ENCODE data around the gene AMER3. TPM values are rescaled to one million over a fixed set of nuclear protein-coding genes. Genes with fewer than 3 reads are reported as not detected.

The AMER3 gene
- total RNA-seq, 1 donor from 2014 or later: 1.4 TPM

DNA sequence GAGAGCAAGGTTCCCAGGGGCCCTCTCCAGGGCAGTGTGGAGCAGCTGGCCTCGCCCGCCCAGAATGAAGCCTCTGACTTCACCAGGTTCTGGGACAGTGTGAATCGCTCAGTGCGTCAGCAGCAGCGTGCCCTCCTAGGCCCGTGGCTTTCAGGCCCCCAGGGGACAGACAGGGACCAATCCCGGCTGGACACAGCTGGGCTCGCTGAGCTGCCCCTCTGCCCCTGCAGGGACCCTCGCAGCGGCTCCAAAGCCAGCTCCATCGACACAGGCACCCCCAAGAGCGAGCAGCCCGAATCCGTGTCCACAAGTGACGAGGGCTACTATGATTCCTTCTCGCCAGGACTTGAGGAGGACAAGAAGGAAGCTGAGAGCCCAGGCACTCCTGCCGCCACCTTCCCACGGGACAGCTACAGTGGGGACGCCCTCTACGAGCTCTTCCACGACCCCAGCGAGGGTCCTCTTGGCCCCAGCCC is 7.6 kb downstream of the AMER3 start:
- no peak for DNase-seq (ENCODE audit: low read depth, low spot score)
- H3K36me3 Mint-ChIP-seq (ENCODE audit: low read depth): no peaks in the 10 kb centered on the region
- H3K4me1 Mint-ChIP-seq: no peaks in the 10 kb centered on the region
- no peaks in the 10 kb centered on the region for H3K9me3 Mint-ChIP-seq
- no peak overlapping the region for H3K27ac Mint-ChIP-seq (ENCODE audit: unreplicated experiment)
- TF ChIP-seq, protein P1, sequence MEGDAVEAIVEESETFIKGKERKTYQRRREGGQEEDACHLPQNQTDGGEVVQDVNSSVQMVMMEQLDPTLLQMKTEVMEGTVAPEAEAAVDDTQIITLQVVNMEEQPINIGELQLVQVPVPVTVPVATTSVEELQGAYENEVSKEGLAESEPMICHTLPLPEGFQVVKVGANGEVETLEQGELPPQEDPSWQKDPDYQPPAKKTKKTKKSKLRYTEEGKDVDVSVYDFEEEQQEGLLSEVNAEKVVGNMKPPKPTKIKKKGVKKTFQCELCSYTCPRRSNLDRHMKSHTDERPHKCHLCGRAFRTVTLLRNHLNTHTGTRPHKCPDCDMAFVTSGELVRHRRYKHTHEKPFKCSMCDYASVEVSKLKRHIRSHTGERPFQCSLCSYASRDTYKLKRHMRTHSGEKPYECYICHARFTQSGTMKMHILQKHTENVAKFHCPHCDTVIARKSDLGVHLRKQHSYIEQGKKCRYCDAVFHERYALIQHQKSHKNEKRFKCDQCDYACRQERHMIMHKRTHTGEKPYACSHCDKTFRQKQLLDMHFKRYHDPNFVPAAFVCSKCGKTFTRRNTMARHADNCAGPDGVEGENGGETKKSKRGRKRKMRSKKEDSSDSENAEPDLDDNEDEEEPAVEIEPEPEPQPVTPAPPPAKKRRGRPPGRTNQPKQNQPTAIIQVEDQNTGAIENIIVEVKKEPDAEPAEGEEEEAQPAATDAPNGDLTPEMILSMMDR (conservative IDR thresholded peaks at IDR 0.05): no peak
- H3K4me3 Mint-ChIP-seq: no peak overlapping the region
- peaks cover 38% of the 10 kb centered on the region for H3K27me3 Mint-ChIP-seq (ENCODE audit: low read depth)

DNA sequence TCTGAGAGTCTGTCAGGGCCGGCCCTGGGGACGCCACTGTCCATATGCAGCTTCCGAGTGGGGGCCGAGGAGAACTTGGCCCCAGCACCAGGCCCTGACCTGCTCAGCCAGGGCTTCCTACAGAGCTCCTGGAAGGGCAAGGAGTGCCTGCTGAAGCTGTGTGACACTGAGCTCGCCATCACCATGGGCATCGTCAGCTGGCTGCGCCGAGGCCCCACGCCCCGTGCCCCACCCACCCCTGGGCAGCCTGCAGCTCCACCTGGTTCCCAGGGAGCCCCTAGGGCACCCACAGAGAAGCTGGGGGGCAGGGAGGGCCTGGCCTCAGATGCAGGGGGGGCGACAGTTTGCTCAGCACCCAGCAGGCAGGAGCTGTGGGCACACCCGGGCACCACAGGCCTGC is 8.1 kb downstream of the AMER3 start:
- Mint-ChIP-seq H3K4me3 (no peak overlapping the region), H3K9me3 (no peaks in the 10 kb centered on the region), H3K27me3 (ENCODE audit: low read depth) (peaks cover 33% of the 10 kb centered on the region), H3K36me3 (ENCODE audit: low read depth) (no peaks in the 10 kb centered on the region), H3K27ac (ENCODE audit: unreplicated experiment) (no peak overlapping the region), H3K4me1 (no peaks in the 10 kb centered on the region)
- no peak for DNase-seq (ENCODE audit: low read depth, low spot score)
- TF ChIP-seq, protein P1 (conservative IDR thresholded peaks at IDR 0.05): no peak

DNA sequence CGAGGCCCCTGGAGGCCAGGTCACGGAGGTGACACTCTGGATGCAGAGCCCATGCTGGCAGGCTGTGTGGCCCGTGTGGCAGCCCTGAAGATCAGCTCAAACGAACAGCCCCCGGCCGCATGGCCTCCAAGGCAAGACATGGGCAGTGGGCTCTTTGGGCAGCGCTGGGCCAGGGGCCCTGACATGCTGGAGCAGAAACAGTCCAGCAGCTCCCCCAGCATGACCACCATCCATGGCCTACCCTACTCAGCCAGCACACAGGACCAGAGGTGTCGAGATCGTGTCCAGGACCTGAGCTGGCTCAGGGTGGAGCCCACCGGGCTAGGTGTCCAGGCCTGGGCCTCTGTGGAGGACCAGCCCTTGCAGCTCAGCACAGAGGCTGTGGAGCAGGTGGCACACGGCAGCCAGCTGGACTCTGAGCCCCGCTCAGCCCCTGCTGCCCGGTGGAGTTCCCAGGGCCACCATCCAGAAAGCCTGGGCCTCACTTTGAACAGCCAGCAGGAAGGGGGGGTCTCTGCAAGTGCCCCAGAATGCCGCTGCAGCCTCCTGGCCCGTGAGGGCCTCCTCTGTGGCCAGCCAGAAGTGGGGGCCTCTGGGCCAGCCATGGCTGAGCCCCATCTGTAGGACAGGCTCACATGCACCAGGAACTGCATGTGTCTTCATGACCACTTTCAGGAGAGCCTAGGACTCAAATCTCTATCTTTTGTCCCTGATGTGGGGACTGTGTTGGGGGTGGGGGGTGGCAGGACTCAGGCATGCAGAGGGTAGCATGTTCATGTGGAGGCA is 8.9 kb downstream of the AMER3 start:
- H3K36me3 Mint-ChIP-seq (ENCODE audit: low read depth): no peaks in the 10 kb centered on the region
- DNase-seq (ENCODE audit: low read depth, low spot score): no peak
- H3K9me3 Mint-ChIP-seq: no peaks in the 10 kb centered on the region
- TF ChIP-seq, protein P1 (conservative IDR thresholded peaks at IDR 0.05): no peak
- H3K4me1 Mint-ChIP-seq: no peaks in the 10 kb centered on the region
- H3K27me3 Mint-ChIP-seq (ENCODE audit: low read depth): peaks cover 25% of the 10 kb centered on the region
- H3K4me3 Mint-ChIP-seq: no peak overlapping the region
- H3K27ac Mint-ChIP-seq (ENCODE audit: unreplicated experiment): no peak overlapping the region

DNA sequence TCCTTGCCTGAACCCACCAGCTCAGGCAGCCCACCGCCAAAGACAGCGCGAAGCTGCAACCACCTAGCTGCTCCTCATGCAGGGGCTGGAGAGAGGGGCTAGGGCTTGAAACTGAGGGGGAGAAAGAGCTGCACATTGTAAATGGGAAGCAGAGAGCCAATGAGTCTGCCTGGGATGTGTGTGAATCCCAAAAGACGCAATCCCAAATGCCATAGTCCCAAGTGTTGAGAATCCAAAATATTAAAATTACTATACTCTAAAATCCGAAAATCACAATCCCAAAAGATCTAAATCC is 9.4 kb downstream of the AMER3 start:
- TF ChIP-seq, protein P1 (conservative IDR thresholded peaks at IDR 0.05): no peak
- Mint-ChIP-seq H3K4me1 (no peaks in the 10 kb centered on the region), H3K9me3 (no peaks in the 10 kb centered on the region), H3K27me3 (ENCODE audit: low read depth) (peaks cover 20% of the 10 kb centered on the region), H3K36me3 (ENCODE audit: low read depth) (no peaks in the 10 kb centered on the region), H3K27ac (ENCODE audit: unreplicated experiment) (no peak overlapping the region), H3K4me3 (no peak overlapping the region)
- no peak for DNase-seq (ENCODE audit: low read depth, low spot score)

DNA sequence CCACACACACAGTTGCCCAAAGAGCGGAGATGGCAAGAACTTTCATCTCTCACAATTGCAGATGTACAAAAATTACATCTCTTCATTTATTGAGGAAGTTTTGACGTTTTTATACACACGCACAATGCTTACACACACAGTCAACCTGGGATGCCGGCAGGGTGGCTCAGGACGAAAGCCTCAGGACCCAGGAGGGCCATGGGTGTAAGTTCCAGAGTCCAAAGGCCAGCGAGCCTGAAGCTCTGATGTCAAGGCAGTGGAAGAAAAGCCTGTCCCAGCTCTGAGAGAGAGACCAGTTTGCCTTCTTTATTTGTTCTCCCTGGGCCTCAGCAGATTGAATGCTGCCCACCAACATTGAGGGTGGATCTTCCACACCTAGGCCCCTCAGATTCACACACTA is 10.1 kb downstream of the AMER3 start:
- H3K4me3 Mint-ChIP-seq: no peak overlapping the region
- DNase-seq (ENCODE audit: low read depth, low spot score): no peak
- no peaks in the 10 kb centered on the region for H3K4me1 Mint-ChIP-seq
- TF ChIP-seq, protein P1 (conservative IDR thresholded peaks at IDR 0.05): no peak
- H3K27me3 Mint-ChIP-seq (ENCODE audit: low read depth): peaks cover 16% of the 10 kb centered on the region
- H3K36me3 Mint-ChIP-seq (ENCODE audit: low read depth): no peaks in the 10 kb centered on the region
- no peaks in the 10 kb centered on the region for H3K9me3 Mint-ChIP-seq
- peak overlapping the region; percentile 87 for H3K27ac Mint-ChIP-seq (ENCODE audit: unreplicated experiment)
